Natural killer cell treated with Interleukin-12 subunit alpha and Interleukin-12 subunit beta and Interleukin-15 and Interleukin-18, amount 100 ng/mL, for 72 hours (primary cell): ENCODE data around the gene STK17B. TPM values are rescaled to one million over a fixed set of nuclear protein-coding genes. Genes with fewer than 3 reads are reported as not detected.

ENCODE experiments used
- total RNA-seq, 2 donors: library from RNA; stranded (reverse); gene quantifications; one replicate each; pipeline ENCODE4 v1.2.3, GENCODE V29; 2022

Gene STK17B
- total RNA-seq, 2 donors from 2014 or later, result 162 to 182 TPM

Other genes with a start within 250 kb of the STK17B start
- under 1 TPM; 0.02 to 0.11 TPM for gene DNAH7, start 102.7 kb downstream of the STK17B start, total RNA-seq